ENCODE data around the gene CEP135. TPM values are rescaled to one million over a fixed set of nuclear protein-coding genes. Genes with fewer than 3 reads are reported as not detected.

Gene CEP135
- polyA plus RNA-seq, 3 donors: 4.0 to 5.1 (median 4.6) TPM

DNA sequence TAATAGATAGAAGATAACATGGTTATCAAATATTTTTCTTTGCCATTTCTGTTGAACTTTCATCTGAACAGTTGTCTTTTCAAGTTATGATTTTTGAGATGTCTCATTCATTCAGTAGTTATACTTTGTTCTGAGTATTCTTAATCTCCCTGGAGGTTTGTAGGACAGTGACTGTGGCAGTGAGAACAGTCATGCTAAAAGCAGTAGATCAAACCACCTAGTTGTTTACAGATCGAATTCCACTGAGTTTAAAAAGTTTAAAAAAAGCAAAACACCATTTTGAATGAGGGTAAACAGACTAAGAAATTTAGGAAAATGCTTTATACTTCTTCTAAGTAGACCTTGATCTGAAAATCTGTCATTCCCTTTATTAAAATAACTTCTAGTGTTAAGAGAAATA lies 107.2 kb downstream of the CEP135 start:
- H3K4me3 Mint-ChIP-seq: no peak overlapping the region
- no CpG with 5 or more reads among the region's 1 CpG for WGBS (ENCODE audit: insufficient coverage)
- H3K27me3 Mint-ChIP-seq (ENCODE audit: low read depth in 3 of 3): peaks cover 0 to 2% (median under 1%) of the 10 kb centered on the region in 3 donors
- no peak for DNase-seq
- H3K4me1 ChIP-seq (ENCODE audit: control insufficient read depth in 1 of 2, insufficient read depth in 2 of 2, low read length in 2 of 2): no peaks in the 10 kb centered on the region
- H3K27me3 ChIP-seq (ENCODE audit: control insufficient read depth in 2 of 2, insufficient read depth in 2 of 2, low read length in 2 of 2): peaks cover 0 to 5% of the 10 kb centered on the region in 2 donors
- no peak overlapping the region for H2AFZ ChIP-seq (ENCODE audit: insufficient read depth, low read depth, low read length, poor library complexity, severe bottlenecking)
- no peak overlapping the region for H3K27ac Mint-ChIP-seq
- no peaks in the 10 kb centered on the region for H3K79me2 ChIP-seq (ENCODE audit: insufficient read depth, low read length)
- no peaks in the 10 kb centered on the region for H3K36me3 ChIP-seq (replicated peaks in 1 of 2; ENCODE audit: control insufficient read depth in 1 of 2, insufficient read depth in 2 of 2, low read length in 2 of 2)
- no peak overlapping the region for H3K9ac ChIP-seq (ENCODE audit: insufficient read depth, low read length, poor library complexity, severe bottlenecking)
- H3K9me3 Mint-ChIP-seq: no peaks in the 10 kb centered on the region
- H3K4me1 Mint-ChIP-seq: peaks cover 7% of the 10 kb centered on the region
- no peak overlapping the region for H3K4me3 ChIP-seq (replicated peaks in 1 of 3; ENCODE audit: low read depth in 2 of 3, low read length in 3 of 3)
- no peak overlapping the region for H3K27ac ChIP-seq (ENCODE audit: low read depth in 1 of 2, low read length in 2 of 2)
- no peaks in the 10 kb centered on the region for H3K36me3 Mint-ChIP-seq
- no peaks in the 10 kb centered on the region for H4K20me1 ChIP-seq (ENCODE audit: insufficient read depth, low read length)
- intact Hi-C loops (cut with micrococcal nuclease): no loop called here
- no peak overlapping the region for H3K4me2 ChIP-seq (replicated peaks; ENCODE audit: extremely low read depth, low read length, poor library complexity, severe bottlenecking)
- TF ChIP-seq, protein P1, sequence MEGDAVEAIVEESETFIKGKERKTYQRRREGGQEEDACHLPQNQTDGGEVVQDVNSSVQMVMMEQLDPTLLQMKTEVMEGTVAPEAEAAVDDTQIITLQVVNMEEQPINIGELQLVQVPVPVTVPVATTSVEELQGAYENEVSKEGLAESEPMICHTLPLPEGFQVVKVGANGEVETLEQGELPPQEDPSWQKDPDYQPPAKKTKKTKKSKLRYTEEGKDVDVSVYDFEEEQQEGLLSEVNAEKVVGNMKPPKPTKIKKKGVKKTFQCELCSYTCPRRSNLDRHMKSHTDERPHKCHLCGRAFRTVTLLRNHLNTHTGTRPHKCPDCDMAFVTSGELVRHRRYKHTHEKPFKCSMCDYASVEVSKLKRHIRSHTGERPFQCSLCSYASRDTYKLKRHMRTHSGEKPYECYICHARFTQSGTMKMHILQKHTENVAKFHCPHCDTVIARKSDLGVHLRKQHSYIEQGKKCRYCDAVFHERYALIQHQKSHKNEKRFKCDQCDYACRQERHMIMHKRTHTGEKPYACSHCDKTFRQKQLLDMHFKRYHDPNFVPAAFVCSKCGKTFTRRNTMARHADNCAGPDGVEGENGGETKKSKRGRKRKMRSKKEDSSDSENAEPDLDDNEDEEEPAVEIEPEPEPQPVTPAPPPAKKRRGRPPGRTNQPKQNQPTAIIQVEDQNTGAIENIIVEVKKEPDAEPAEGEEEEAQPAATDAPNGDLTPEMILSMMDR (IDR thresholded peaks at IDR 0.05): no peak
- H3K9me3 ChIP-seq (replicated peaks in 1 of 2; ENCODE audit: control insufficient read depth in 1 of 2, insufficient read depth in 1 of 2, low read length in 2 of 2): no peaks in the 10 kb centered on the region

DNA sequence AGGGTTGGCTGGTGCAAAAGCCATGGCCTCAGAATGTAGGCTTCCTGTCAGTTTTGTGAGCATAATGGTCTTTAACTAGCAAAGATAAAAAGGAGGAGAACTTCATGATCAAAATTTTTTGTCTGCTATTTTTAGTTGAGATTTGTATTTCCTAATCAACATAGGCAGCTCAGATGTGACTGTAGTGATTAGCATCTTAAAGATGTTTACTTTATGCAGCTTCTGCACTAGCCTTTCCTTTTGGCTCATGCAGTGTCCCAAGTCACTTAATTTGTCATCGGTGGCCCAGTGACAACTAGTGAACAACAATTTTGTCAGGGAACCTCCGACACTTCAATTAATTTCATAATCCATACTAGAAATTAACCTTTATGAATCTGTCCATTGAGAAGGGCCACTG lies 109.8 kb downstream of the CEP135 start:
- no peaks in the 10 kb centered on the region for H3K9me3 Mint-ChIP-seq
- H4K20me1 ChIP-seq (ENCODE audit: insufficient read depth, low read length): no peaks in the 10 kb centered on the region
- H3K9ac ChIP-seq (ENCODE audit: insufficient read depth, low read length, poor library complexity, severe bottlenecking): no peak overlapping the region
- H3K27me3 Mint-ChIP-seq (ENCODE audit: low read depth in 3 of 3): peaks cover 0 to 2% (median 0%) of the 10 kb centered on the region in 3 donors
- no peaks in the 10 kb centered on the region for H3K79me2 ChIP-seq (ENCODE audit: insufficient read depth, low read length)
- no peaks in the 10 kb centered on the region for H3K9me3 ChIP-seq (replicated peaks in 1 of 2; ENCODE audit: control insufficient read depth in 1 of 2, insufficient read depth in 1 of 2, low read length in 2 of 2)
- TF ChIP-seq, protein P1 (IDR thresholded peaks at IDR 0.05): no peak
- no CpG with 5 or more reads among the region's 2 CpGs for WGBS (ENCODE audit: insufficient coverage)
- peaks cover 3% of the 10 kb centered on the region for H3K4me1 Mint-ChIP-seq
- H3K27ac Mint-ChIP-seq: no peak overlapping the region
- no peaks in the 10 kb centered on the region for H3K36me3 Mint-ChIP-seq
- no peak overlapping the region for H3K27ac ChIP-seq (ENCODE audit: low read depth in 1 of 2, low read length in 2 of 2)
- no peak for DNase-seq
- no peak overlapping the region for H3K4me3 Mint-ChIP-seq
- intact Hi-C loops (cut with micrococcal nuclease): no loop called here
- H3K27me3 ChIP-seq (ENCODE audit: control insufficient read depth in 2 of 2, insufficient read depth in 2 of 2, low read length in 2 of 2): no peaks in the 10 kb centered on the region
- no peak overlapping the region for H3K4me3 ChIP-seq (replicated peaks in 1 of 3; ENCODE audit: low read depth in 2 of 3, low read length in 3 of 3)
- no peak overlapping the region for H3K4me2 ChIP-seq (replicated peaks; ENCODE audit: extremely low read depth, low read length, poor library complexity, severe bottlenecking)
- H2AFZ ChIP-seq (ENCODE audit: insufficient read depth, low read depth, low read length, poor library complexity, severe bottlenecking): no peak overlapping the region
- H3K4me1 ChIP-seq (ENCODE audit: control insufficient read depth in 1 of 2, insufficient read depth in 2 of 2, low read length in 2 of 2): no peaks in the 10 kb centered on the region
- H3K36me3 ChIP-seq (replicated peaks in 1 of 2; ENCODE audit: control insufficient read depth in 1 of 2, insufficient read depth in 2 of 2, low read length in 2 of 2): no peaks in the 10 kb centered on the region
